K562 (cell line): ENCODE data around the gene KCNA10. TPM values are rescaled to one million over a fixed set of nuclear protein-coding genes. Genes with fewer than 3 reads are reported as not detected.

Source experiments
- ATAC-seq: fragments of 200-7000 bp; cut with Tn5 transposase; 3 replicates; pipeline ENCODE4 v1.9.1; 2020; ENCODE audit warnings: moderate library complexity
- BruUV-seq: library from RNA; stranded (reverse); fragments of 400-500 nt; replicated peaks from 2 replicates; lab custom pipeline; 2021; lab: Mats Ljungman, UMichigan
- CTCF ChIA-PET: fragments of 300-600 bp; formaldehyde crosslinking; extraction: SDS; loops from one replicate; lab custom pipeline; 2021; ENCODE audit warnings: low intra/inter-chr PET ratio; lab: Yijun Ruan, JAX
- POLR2A ChIA-PET: fragments of 300-600, 350-650 bp; sonication (Branson Sonifier 250); formaldehyde crosslinking; extraction: SDS; loops from one replicate; lab custom pipeline; 2021; ENCODE audit warnings: antibody characterized with exemption, inconsistent platforms; lab: Yijun Ruan, JAX
- DNase-seq, 4 experiments: peaks; one replicate each; pipeline versions ENCODE4 v3.0.0 to v3.0.0-alpha.2; 2011 to 2018; ENCODE audit warnings: low spot score in 3 of 4, mixed read lengths in 3 of 4; ENCODE audit errors: extremely low read depth in 1 of 4
- FAIRE-seq: peaks from 2 replicates; lab custom pipeline; 2011; peaks lifted over from hg19 to GRCh38; lab: Jason Lieb, UNC
- H2AFZ ChIP-seq: 2 replicates; pipeline ENCODE4 v1.6.0; 2011; ENCODE audit warnings: low read depth, low read length, control low read depth, inconsistent platforms
- H3K27ac ChIP-seq: fragments of 200-600 bp; 3 replicates; pipeline ENCODE4 v1.8.0; 2011; ENCODE audit warnings: low read depth, mild to moderate bottlenecking, control low read depth, inconsistent platforms, low read length, moderate library complexity, mixed read lengths; ENCODE audit errors: extremely low read depth
- H3K27me3 ChIP-seq, 2 experiments: fragments of 300-600 bp in 1 of 2; 2 replicates in 1 of 2; 3 replicates in 1 of 2; pipeline versions ENCODE4 v1.6.0 to v1.8.0; 2011; ENCODE audit warnings: inconsistent platforms in 2 of 2, low read length in 2 of 2, mild to moderate bottlenecking in 1 of 2, mixed read lengths in 1 of 2, moderate library complexity in 1 of 2; ENCODE audit not compliant: control insufficient read depth in 2 of 2, insufficient read depth in 2 of 2
- H3K36me3 ChIP-seq: fragments of 300-600 bp; 3 replicates; pipeline ENCODE4 v1.8.0; 2011; ENCODE audit warnings: mild to moderate bottlenecking, low read length, inconsistent platforms; ENCODE audit not compliant: control insufficient read depth, insufficient read depth
- H3K4me1 ChIP-seq, 2 experiments: fragments of 200-600 bp in 1 of 2; replicated peaks in 1 of 2; 2 replicates in 1 of 2; 3 replicates in 1 of 2; pipeline versions ENCODE4 v1.5.1 to v1.8.0; 2011; ENCODE audit warnings: inconsistent platforms in 2 of 2, low read length in 2 of 2, mild to moderate bottlenecking in 1 of 2, mixed read lengths in 1 of 2, moderate library complexity in 1 of 2; ENCODE audit not compliant: control insufficient read depth in 2 of 2, insufficient read depth in 2 of 2
- H3K4me2 ChIP-seq: 2 replicates; pipeline ENCODE4 v1.6.1; 2011; ENCODE audit warnings: low read length, control low read depth, inconsistent platforms, mixed read lengths; ENCODE audit not compliant: insufficient read depth
- H3K4me3 ChIP-seq: fragments of 200-600 bp; sonication (generic), shearing (Covaris generic); 2 replicates; pipeline ENCODE4 v1.5.1; 2016; ENCODE audit warnings: control low read depth, inconsistent platforms
- H3K79me2 ChIP-seq: fragments of 200-600 bp; 3 replicates; pipeline ENCODE4 v1.8.0; 2011; ENCODE audit warnings: low read length, inconsistent platforms; ENCODE audit not compliant: control insufficient read depth, insufficient read depth
- H3K9ac ChIP-seq, 2 experiments: 2 replicates each; pipeline versions ENCODE4 v1.6.0 to v1.6.1; 2011; ENCODE audit warnings: low read depth in 2 of 2, low read length in 2 of 2, control low read depth in 1 of 2, inconsistent platforms in 1 of 2, mild to moderate bottlenecking in 1 of 2, mixed read lengths in 1 of 2; ENCODE audit not compliant: insufficient read depth in 1 of 2
- H3K9me1 ChIP-seq: one replicate; pipeline ENCODE4 v1.6.0; 2011; ENCODE audit warnings: inconsistent platforms, mild to moderate bottlenecking, low read length, moderate library complexity; ENCODE audit not compliant: control insufficient read depth, insufficient read depth
- H3K9me3 ChIP-seq: replicated peaks from 2 replicates; pipeline ENCODE4 v1.5.1; 2011; ENCODE audit warnings: low read depth, low read length, inconsistent platforms; ENCODE audit not compliant: control insufficient read depth, insufficient read depth
- H4K20me1 ChIP-seq: replicated peaks from 2 replicates; pipeline ENCODE4 v1.6.1; 2011; ENCODE audit warnings: low read length, inconsistent platforms, mixed read lengths; ENCODE audit not compliant: control insufficient read depth, insufficient read depth
- GTF2F1 ChIP-seq: IDR thresholded peaks from 2 replicates; pipeline ENCODE4 v1.6.1; 2011; ENCODE audit warnings: low read depth, low read length, improper control_type of control experiment
- JUN ChIP-seq, 2 experiments: sonication (generic) in 1 of 2; formaldehyde crosslinking in 1 of 2; IDR thresholded peaks; 2 replicates each; pipeline versions ENCODE4 v1.6.1 to v1.8.0; 2012 to 2022; ENCODE audit warnings: borderline replicate concordance in 2 of 2, mild to moderate bottlenecking in 2 of 2, improper control_type of control experiment in 1 of 2, low read depth in 1 of 2, low read length in 1 of 2, missing genetic modification reagents in 1 of 2
- NKRF ChIP-seq: fragments of 450-650 bp; IDR thresholded peaks from 2 replicates; pipeline ENCODE4 v1.6.1; 2016; ENCODE audit warnings: borderline replicate concordance
- PHB2 ChIP-seq: fragments of 450-650 bp; IDR thresholded peaks from 2 replicates; pipeline ENCODE4 v1.6.1; 2017; ENCODE audit warnings: low read depth
- USF1 ChIP-seq: sonication (generic); formaldehyde crosslinking; IDR thresholded peaks from 2 replicates; pipeline ENCODE4 v1.9.0; 2022; ENCODE audit warnings: mild to moderate bottlenecking, missing genetic modification reagents
- USF2 ChIP-seq: sonication (generic); formaldehyde crosslinking; IDR thresholded peaks from 2 replicates; pipeline ENCODE4 v1.5.0; 2020; ENCODE audit warnings: missing genetic modification reagents
- ZNF444 ChIP-seq: fragments of 250-450 bp; sonication (Bioruptor Pico); IDR thresholded peaks from 2 replicates; pipeline ENCODE4 v1.4.0; 2020; ENCODE audit warnings: mild to moderate bottlenecking, moderate library complexity
- WGBS: fragments of 100-300 bp; shearing (Covaris generic); methylation state at CpG from one replicate; pipeline ENCODE4 v1.1.6; 2016; ENCODE audit warnings: low coverage, mixed read lengths; ENCODE audit not compliant: insufficient coverage; ENCODE audit errors: missing lambda C conversion rate; 5-methylcytosine and 5-hydroxymethylcytosine counted together
- in situ Hi-C: fragments of 300-500 bp; cut with MboI; formaldehyde crosslinking; loops from 4 replicates; pipeline ENCODE4 v1.15.0; 2018; ENCODE audit warnings: inconsistent platforms, mixed read lengths
- intact Hi-C: fragments of 100-400 bp; cut with micrococcal nuclease; formaldehyde crosslinking; loops from 2 replicates; pipeline ENCODE4 v1.14.2; 2022
- polyA plus RNA-seq, 8 experiments: library from polyadenylated mRNA; depleted of rRNA in 4 of 8; stranded (reverse) in 5 of 8; unstranded in 3 of 8; fragments of >200 nt; fragmentation: Nextera tagmentation in 2 of 8; fragmentation: Illumina TruSeq in 1 of 8; extraction: Ambion mirVana in 2 of 8; extraction: Trizol in 1 of 8; gene quantifications; 2 replicates each; pipeline versions ENCODE4 v1.2.1 to v1.2.3, GENCODE V29; 2011 to 2014; ENCODE audit warnings: inconsistent platforms in 1 of 8, missing spikeins in 1 of 8
- total RNA-seq, 7 experiments: library from RNA; depleted of rRNA in 6 of 7; stranded (reverse); fragments of >200 nt in 6 of 7; fragmentation: Illumina TruSeq in 2 of 7; extraction: Trizol in 2 of 7; gene quantifications; 2 replicates each; pipeline versions ENCODE4 v1.2.1 to v1.2.3, GENCODE V29; 2011 to 2021; ENCODE audit warnings: low replicate concordance in 1 of 7

KCNA10 gene
- total and polyA plus RNA-seq, 9 of the 15 experiments (the other 6 are each of a cell fraction or from before 2014, with no cell fraction given): not detected

GRCh38 chr1:110547017-110547416 is 28.0 kb upstream of the KCNA10 start (continued):
- TF ChIP-seq JUN (IDR thresholded peaks at IDR 0.05; ENCODE audit: borderline replicate concordance, low read depth, low read length): no peak
- TF ChIP-seq JUN (CRISPR knock-in tag; IDR thresholded peaks at IDR 0.05; ENCODE audit: borderline replicate concordance): no peak
- no peak for TF ChIP-seq NKRF
- TF ChIP-seq PHB2: no peak
- TF ChIP-seq USF2: peak; percentile 30; the same call in 1 of the 2 replicates
- TF ChIP-seq USF1 (CRISPR knock-in tag): peak; percentile 52
- TF ChIP-seq ZNF444 (CRISPR knock-in tag): no peak

GRCh38 chr1:110545492-110545891 is 26.5 kb upstream of the KCNA10 start:
- peaks cover 6% of the 10 kb centered on the region for H4K20me1 ChIP-seq
- no peak overlapping the region for H3K4me3 ChIP-seq
- no peaks in the 10 kb centered on the region for H3K79me2 ChIP-seq
- in situ Hi-C loops: no loop called here
- ChIA-PET CTCF (no interaction called here), POLR2A (no interaction called here)
- H3K27ac ChIP-seq: no peak overlapping the region
- H3K9ac ChIP-seq: no peak overlapping the region
- WGBS: 0% methylated on average over 1 of the region's 2 CpGs
- TF ChIP-seq GTF2F1: no peak
- TF ChIP-seq, all 486 proteins: peak for 0
- DNase-seq (no peak), ATAC-seq (no peak), FAIRE-seq (no peak)
- Histone ChIP-seq H3K4me1 (no peaks in the 10 kb centered on the region), H2AFZ (no peak overlapping the region), H3K27me3 (peaks cover 3 to 4% of the 10 kb centered on the region in 2 experiments; a peak in 1 of 5 replicates), H3K9me1 (no peaks in the 10 kb centered on the region), H3K36me3 (no peaks in the 10 kb centered on the region), H3K4me2 (no peak overlapping the region), H3K9me3 (no peaks in the 10 kb centered on the region)
- intact Hi-C loops: no loop called here
- no TSS peak for BruUV-seq
